HL-60 (cell line): Measurements from ENCODE around the gene HEPACAM.

Experiments
- REST ChIP-seq: IDR thresholded peaks from 2 replicates; pipeline ENCODE4 v1.6.1; 2012; ENCODE audit warnings: low read depth; ENCODE audit not compliant: insufficient replicate concordance
- TF ChIP-seq, protein P1 (sequence below): IDR thresholded peaks from one replicate; pipeline ENCODE4 v1.5.1; 2011; ENCODE audit warnings: low read length, control low read depth, inconsistent platforms; ENCODE audit not compliant: insufficient read depth

- TF ChIP-seq, protein P1, sequence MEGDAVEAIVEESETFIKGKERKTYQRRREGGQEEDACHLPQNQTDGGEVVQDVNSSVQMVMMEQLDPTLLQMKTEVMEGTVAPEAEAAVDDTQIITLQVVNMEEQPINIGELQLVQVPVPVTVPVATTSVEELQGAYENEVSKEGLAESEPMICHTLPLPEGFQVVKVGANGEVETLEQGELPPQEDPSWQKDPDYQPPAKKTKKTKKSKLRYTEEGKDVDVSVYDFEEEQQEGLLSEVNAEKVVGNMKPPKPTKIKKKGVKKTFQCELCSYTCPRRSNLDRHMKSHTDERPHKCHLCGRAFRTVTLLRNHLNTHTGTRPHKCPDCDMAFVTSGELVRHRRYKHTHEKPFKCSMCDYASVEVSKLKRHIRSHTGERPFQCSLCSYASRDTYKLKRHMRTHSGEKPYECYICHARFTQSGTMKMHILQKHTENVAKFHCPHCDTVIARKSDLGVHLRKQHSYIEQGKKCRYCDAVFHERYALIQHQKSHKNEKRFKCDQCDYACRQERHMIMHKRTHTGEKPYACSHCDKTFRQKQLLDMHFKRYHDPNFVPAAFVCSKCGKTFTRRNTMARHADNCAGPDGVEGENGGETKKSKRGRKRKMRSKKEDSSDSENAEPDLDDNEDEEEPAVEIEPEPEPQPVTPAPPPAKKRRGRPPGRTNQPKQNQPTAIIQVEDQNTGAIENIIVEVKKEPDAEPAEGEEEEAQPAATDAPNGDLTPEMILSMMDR: no peak
- no peak for TF ChIP-seq REST
Observed at GRCh38 chr11:124899383-124900145, 36.3 kb downstream of the HEPACAM start.
